Stimulated activated CD8-positive, alpha-beta memory T cell treated with anti-CD3 and anti-CD28 coated beads, Interleukin-15, amount 100 ng/mL, for 1 hour (primary cell): ENCODE data around the gene FNDC3B.

Experiments
- DNase-seq: peaks from one replicate; pipeline ENCODE4 v3.0.0-alpha.2; 2020; ENCODE audit warnings: low read depth

FNDC3B gene

DNA sequence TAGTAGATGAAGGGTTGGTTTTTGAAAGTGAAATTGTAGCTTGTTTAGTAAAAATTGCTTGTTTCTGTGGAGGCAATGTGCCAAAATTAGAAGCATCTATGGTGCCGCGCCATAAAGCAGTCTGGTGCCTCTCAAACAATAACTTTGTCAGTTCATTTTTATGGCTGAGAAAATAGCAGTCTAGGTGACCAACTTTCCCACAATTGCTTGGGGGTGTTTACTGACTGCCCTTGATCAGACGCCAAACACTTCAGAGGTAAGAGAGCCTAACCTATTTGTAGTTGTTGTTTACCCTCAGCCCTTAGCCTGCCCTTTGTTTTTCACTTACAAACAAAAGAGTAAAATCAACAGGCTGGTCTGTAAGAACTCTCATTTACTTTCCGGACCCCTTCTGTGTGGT lies 174.5 kb downstream of the FNDC3B start:
- DNase-seq = no peak

DNA sequence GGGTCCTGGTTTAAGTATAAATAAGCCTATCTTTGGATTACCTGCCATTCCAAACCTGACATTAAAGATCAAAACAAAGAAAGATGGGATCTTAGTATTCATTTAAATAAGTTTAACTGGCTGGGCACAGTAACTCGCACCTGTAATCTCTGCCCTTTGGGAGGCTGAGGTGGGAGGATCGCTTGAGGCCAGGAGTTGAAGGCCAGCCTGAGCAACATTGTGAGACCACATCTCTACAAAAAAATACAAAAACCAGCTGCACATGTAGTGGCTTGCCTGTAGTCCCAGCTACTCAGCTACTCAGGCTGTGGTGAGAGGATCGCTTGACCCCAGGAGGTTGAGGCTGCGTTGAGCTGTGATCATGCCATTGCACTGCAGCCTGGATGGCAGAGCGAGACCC lies 176.9 kb downstream of the FNDC3B start:
- DNase-seq = no peak

DNA sequence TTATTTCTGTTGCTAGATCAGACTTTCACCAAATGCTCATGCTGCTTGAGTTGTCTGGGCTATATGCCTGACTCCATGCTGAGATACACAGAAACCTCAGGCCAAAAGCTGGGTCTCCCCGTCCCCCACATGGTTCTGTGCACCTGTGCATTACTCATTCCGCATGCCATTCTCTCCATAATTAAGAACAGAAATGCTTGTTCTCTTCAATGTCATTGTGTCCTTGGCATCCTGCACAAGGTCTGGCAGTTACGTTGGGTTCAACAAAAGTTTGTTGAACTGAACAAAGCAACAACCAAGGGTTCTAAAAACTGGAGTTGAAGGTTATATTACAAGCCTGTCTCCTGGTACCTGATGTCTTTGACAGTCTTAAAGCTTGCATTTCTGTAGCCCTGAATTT lies 177.5 kb downstream of the FNDC3B start:
- no peak for DNase-seq

DNA sequence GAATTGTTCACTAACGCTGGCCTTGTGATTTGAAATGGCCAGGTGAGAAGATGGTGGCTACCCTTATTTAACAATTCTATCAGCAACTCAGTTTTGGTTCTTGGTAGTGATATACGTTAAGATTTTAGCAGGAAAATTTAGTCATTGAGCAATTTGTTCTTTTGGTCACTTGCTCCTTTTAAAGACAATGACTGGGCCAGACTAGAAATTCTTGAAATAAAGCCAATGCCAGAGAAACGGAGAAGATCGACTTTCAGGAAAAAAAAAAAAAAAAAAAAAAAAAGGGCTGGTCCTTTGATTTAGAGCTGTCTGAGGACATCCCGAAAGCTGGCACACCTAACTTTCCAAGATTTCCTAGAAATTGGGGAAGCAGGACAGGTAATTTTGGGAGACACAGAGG lies 178.5 kb downstream of the FNDC3B start:
- DNase-seq = no peak

DNA sequence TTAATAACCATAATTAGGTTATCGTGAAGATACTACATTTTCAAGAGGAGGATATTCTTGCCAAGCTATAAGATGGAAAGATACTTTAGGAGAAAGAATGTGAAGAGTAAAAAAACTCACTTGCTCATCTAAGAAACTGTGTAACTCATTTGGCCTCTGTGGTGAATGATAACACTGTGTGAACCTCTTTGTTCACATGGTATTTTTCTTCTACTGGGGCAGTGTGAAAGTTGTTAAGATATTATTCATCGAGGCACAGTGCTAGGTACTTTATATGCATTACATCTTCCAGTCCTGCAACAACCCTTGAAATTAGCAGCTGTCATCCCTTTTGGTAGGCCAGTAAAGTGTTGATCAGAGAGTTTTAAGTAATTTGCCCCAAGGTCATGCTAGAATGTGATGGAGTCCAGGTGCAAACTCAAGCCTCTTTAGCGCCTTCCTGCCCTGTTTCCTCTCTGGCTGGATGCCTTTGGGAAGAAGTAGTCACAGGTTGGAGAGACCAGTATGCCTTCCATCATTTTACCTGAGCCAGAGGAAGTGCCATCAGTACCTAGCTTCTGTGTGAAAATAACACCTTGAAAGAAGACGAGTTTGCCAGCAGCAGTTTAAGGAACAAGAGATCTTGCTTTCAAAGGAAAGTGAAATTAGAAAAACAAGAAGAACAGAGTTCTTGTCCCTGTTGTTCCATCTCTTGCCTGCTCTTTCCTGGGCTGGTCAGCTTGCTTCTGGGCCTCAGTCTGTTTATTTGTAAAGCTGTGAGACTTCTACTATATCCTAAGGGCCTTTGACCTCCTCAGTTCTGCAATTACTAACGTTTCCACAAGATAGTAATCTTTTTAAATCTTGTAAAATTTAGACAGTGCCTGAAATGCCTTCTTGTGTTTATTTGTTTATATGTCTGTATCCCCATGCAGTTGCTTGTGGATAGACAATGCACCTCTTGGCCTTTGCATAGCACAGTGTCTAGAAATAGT lies 179.3 kb downstream of the FNDC3B start:
- DNase-seq = no peak

DNA sequence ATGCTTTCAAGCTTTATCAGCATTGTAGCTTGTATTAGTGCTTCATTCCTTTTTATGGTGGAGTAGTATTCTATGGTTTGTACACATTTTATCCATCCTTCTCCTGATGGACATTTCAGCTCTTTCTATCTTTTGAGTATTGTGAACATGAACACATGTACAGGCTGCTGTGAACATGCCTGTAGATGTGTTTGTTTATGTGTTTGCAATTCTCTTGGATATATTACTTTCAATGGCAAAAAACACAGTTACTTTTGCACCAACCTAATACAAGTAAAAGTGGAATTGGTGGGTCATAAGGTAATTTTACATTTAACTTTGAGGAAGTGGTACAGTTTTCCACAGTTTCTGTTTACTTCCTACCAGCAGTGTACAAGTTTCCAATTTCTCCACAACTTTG lies 180.4 kb downstream of the FNDC3B start:
- DNase-seq = no peak

DNA sequence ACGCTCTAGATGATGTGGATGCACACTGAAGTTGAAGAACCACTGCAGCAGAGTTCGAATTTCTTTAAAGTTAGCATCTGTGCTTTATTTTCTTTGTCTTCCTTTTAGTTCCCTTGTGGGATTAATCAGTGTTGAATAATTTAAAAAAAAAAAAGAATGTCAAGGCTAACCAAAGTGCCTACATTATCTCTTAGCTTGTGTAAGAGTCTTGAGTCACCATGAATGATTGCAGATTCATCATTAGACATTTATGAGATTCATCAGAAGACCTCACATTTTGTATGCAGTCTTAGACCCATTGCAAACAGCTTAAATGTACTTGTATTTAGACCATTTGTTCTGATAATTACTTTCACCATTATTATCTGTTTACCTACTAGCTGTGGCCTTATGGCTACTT lies 182.2 kb downstream of the FNDC3B start:
- no peak for DNase-seq

DNA sequence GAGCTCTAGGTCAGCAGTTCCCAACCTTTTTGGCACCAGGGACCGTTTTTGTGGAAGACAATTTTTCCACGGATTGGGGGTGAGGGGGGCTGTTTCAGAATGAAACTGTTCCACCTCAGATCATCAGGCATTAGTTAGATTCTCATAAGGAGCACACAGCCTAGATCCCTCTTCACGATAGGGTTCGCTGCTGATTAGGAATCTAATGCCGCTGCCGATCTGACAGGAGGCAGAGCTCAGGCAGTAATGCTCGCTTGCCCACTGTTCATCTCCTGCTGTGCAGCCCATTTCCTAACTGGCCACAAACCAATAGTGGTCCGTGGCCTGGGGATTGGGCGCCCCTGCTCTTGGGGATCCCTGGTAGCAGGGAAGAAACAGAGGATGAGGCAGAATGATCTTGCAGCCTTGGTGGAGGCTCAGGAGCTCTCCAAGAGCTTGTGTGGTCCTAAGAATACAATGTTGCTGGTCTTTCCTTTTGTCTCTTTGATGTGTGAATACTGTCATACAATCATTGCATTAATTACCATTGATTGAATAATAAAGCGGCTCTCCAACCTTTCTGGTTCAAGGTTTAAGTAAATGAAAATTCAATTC lies 183.2 kb downstream of the FNDC3B start:
- no peak for DNase-seq

DNA sequence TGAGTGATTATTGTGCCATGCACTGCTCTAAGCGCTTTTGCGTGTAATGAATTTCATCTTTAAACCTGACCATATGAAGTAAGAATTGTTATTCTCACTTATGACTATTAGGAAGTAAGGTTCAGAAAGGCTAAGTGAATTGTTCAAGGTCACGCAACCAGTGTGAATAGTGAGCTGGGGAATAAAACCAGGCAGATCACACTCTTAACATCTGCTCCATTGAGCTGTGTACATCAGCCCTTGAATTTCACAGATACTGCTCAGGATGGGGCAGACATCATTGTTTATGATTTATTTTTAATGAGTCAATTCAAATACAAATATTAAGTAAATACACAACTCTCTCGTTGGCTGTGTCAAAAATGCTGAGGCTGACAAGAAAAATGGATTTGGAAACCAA lies 184.5 kb downstream of the FNDC3B start:
- DNase-seq = no peak

DNA sequence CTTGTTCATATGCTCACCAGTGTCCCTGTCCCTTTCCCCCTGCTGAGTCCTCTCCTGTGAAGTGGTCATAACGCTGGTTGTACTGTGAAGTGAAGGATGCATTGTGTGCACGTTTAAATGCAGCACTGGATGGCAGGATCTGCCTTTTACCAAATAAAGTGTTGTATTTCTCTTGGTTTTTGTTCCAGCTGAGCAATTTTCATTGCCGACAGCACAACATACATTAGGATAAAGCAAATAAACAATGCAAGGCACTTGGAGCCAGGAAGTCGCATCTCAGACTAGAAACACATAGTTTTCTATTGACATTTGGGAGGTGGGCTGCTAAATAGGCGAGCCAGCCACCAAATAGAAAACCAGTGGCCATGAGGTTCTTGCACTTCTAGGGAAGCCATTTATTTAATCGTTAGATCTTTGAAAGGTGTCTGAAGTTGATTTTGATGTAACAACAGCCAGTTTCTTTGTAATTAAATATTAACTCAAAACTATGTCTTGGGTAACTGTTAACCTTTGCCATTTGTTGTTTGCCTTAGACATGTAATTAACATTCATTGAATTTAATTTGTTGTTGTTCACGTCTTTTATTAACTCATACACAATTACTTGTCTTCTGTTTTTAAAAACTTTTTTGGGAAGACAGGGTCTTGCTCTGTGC lies 185.3 kb downstream of the FNDC3B start:
- no peak for DNase-seq

DNA sequence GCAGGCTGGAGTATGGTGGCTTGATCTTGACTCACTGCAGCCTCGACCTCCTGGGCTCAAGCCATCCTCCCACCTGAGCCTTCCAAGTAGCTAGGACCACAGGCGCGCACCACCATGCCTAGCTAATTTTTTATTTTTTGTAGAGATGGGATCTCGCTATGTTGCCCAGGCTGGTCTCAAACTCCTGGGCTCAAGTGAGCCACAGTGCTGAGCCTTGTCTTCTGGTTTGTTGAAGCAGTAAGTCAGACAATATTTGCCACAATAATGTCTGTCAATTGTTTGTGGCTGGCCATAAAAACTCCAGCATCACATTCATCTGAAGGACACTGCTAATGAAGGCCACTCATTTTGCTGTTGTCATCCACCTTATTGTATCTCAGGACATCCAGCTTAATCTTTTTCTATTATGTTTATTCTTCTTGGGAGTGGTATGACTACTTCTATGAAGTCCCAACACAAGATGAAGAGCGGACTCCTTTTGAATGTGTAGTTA lies 185.9 kb downstream of the FNDC3B start:
- no peak for DNase-seq

DNA sequence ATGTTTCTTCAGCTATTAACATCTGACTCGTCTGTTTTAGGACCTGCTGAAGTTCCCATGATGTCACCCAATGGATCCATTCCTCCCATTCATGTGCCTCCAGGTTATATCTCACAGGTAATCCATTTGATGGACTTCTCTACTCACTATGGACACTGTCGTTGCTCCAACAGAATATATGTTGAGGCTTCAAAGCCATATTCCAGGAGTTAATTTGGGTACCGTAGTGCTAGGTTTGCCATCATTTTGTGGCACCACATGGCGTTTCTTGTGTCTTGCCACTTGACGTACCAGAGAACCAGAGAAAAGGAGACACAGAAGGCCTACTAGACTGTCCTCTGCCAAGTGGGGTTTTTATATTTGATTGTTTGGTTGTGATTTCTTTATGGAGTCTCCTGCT lies 187.5 kb downstream of the FNDC3B start:
- DNase-seq = no peak

DNA sequence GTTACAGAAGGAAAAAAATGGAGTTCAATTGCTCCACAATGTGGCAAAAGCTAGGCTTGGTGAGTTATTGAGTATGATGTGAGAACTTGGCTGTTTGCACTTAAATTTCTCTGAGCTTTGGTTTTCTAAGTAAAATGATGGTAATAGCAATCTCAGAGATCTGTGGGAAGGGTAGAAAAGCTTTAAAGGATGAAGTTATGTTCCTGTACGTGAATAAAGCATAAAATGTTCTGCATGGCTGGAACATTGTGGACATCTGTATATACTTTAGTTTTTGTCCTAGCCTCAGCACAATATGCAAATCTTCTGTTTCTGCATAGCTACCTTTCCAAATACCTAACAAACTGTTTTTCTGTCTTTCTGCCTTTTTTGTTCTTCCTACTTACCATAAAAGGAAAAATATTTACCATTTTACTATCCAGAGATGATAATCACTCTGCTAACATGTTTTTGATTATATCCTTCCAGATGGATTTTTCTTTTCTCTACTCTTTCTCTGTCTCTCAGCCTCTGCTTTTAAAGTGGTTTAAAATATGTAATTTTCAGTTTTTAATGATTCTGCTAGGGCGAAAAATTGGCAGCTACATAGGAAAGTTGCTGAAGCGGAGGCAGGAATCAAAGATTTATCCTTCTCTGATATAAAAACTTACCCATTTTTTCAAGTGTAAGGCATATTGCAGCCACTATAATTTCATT lies 188.1 kb downstream of the FNDC3B start:
- no peak for DNase-seq

DNA sequence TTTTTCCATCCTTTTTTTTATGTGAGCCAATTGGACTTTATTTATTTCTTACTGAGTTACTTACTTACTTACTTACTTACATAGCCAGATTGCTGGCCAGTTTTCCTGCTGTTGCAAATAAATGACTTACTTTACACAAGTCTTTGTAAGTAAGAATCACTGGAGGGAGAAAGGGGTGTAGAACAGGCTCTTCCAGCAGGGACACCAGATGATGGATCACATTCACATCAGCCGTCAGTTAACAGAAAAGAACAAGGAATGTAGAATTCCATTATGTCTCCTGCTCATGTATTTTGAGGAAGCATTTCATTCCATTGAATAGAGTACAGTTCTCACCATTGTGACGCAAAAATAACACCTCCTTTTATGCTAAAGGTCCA lies 188.6 kb downstream of the FNDC3B start:
- DNase-seq = no peak

DNA sequence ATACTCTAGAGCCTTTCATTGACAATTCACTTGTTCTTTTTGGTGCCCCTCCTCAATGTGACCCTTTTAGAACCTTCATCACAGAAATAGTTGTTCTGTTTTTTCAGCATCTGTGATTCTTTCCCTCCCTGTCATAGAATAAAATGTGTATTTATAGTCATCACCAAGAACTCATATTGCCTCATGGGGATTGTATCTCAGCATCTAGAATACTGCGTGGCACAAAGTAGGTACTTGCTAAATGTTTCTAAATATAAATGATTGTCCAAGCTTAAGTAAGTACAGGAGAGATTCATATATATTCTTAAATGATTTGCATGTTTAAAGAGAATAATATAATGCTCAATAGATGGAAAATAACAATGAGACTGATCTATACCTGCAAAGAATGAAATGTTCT lies 190.1 kb downstream of the FNDC3B start:
- no peak for DNase-seq

DNA sequence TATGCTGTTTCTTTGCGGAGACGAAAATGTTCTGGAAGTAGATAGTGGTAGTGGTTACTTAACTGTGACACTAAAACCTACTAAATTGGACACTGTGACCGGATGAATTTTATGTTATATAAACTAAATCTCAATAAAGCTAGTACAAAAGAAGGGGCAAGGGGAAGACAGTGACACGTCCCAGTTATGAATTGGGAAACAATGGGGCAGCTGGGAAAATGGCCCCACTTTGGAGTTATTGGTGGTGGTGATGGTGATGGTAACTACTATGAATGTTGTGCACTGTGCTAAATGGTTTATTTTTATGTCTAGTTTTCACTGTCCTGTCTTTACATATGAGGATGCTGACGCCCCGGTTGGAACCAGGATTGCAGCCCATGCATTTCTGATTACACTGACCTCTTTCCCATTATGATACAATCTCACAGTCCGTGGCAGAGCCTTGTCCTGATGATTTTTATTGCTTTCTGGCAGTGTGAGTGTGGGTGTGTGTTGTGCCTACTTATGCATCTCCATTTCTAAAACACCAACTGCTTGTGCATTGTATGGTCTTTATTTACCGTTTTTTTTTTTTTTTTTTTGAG lies 192.0 kb downstream of the FNDC3B start:
- no peak for DNase-seq

DNA sequence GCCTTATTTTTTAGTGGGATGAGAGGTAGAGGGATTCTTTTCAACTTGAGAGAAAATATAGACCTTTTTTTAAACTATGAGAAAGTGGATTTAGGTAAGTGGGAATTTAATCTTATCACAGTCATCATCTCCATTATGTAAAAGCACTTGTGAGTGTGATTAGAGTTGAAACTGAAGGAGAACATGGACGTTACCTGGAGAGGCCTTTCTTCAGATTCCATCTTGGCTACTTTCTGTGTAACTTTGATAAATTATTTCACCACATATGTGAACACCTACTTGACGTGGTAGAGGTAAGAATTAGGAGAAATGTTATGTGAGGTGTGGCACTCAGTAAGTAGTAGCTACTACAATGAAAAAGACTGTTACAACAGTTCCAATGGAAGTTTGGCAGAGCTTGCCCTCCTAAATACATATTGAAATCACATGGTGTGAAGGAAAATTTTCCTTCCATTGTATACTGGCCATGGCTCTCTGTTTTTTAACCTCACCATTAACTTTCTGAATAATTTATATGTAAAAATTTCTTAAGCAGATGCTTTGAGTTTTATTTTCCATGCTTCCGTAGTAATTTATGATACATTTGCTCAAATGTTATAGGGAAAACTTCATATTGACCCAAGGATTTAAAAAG lies 193.3 kb downstream of the FNDC3B start:
- DNase-seq = no peak

DNA sequence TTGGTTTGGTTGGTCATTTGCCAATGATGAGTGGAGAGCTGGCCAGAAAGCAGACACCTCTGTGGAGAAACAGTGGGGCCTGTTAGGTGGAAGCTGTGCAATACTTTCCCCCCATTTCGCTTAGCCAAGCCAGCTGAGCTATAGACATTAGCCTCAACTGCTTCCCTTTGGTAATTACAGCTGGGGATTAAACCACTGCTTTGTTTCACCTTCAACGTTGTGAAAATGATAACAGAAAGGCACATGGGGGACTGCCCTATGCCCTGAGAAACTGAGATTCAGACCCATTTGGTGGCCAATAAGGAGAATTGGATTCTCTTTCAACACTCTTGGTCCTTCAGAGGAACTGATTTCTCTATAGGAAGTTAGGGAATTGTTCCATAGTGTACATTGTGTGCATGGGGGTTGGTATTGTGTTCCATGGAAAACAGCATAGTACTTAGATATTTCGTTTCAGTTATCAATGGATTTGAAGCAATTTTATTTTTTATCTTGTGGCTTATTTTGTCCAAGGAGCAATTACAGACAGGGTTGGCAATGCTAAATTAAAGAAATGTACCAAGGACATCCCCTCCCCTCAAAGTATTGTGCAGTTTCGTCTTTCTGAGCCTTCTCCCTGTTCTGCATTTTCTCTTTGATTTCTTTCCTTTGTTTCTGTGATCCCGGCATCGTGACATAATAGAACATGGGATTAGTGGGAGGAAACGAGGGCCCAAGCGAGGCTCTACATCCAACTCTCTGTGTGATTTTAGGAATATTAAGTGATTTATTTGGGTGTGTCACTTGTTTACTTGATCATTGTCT lies 194.3 kb downstream of the FNDC3B start:
- no peak for DNase-seq

DNA sequence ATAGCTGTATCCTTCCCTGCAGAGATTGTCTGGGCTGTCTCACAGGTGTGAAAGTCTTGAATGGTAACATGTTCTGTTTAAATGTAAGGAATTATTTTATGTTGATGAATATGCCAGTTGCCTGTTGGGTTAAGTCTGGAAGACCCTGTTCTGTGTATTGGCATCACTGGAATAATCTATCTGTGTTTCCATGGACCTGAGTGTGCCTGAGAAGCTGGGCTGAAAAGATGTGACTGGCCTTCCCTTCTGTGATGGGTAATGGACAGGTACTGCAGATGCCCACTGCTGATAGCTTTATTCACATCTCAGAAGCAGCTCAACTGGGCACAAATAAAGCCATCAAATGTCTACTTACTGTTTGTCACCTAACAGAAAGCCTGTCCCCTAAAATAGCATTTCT lies 196.3 kb downstream of the FNDC3B start:
- DNase-seq = no peak
